Endothelial cell of umbilical vein (primary cell): ENCODE data around the gene OR4E1. TPM values are rescaled to one million over a fixed set of nuclear protein-coding genes. Genes with fewer than 3 reads are reported as not detected.

Experiments used
- BruUV-seq: library from RNA; stranded (reverse); fragments of 400-500 nt; replicated peaks from 2 replicates; lab custom pipeline; 2021; lab: Mats Ljungman, UMichigan
- CTCF ChIA-PET: fragments of 300-600, 350-600 bp; sonication (Branson Sonifier 250); formaldehyde crosslinking; loops from one replicate; lab custom pipeline; 2021; ENCODE audit warnings: antibody characterized with exemption, inconsistent platforms; lab: Charles Lee
- POLR2A ChIA-PET: fragments of 300-600, 350-600 bp; sonication (Branson Sonifier 250); formaldehyde crosslinking; loops from one replicate; lab custom pipeline; 2021; ENCODE audit warnings: antibody characterized with exemption, inconsistent platforms; lab: Charles Lee
- DNase-seq: peaks from one replicate; pipeline ENCODE4 v3.0.0-alpha.2; 2011; ENCODE audit warnings: low read depth, low spot score
- FAIRE-seq: peaks from 2 replicates; lab custom pipeline; 2011; peaks lifted over from hg19 to GRCh38; lab: Jason Lieb, UNC
- H2AFZ ChIP-seq: 2 replicates; pipeline ENCODE4 v1.6.0; 2012; ENCODE audit warnings: low read depth, low read length, control low read depth, inconsistent platforms
- H3K27ac ChIP-seq: 2 replicates; pipeline ENCODE4 v1.5.1; 2011; ENCODE audit warnings: low read depth, mild to moderate bottlenecking, control low read depth, low read length, moderate library complexity; ENCODE audit not compliant: insufficient read depth
- H3K27me3 ChIP-seq, 2 experiments: 2 replicates each; pipeline versions ENCODE4 v1.6.0 to v1.6.1; 2011; ENCODE audit warnings: low read length in 2 of 2, mixed read lengths in 1 of 2; ENCODE audit not compliant: control insufficient read depth in 2 of 2, insufficient read depth in 2 of 2
- H3K36me3 ChIP-seq, 2 experiments: 2 replicates in 1 of 2; 3 replicates in 1 of 2; pipeline ENCODE4 v1.5.1; 2011; ENCODE audit warnings: low read length in 2 of 2, mild to moderate bottlenecking in 1 of 2, moderate library complexity in 1 of 2; ENCODE audit not compliant: control insufficient read depth in 2 of 2, insufficient read depth in 2 of 2; ENCODE audit errors: extremely low read depth in 1 of 2
- H3K4me1 ChIP-seq: 3 replicates; pipeline ENCODE4 v1.5.1; 2011; ENCODE audit warnings: mild to moderate bottlenecking, low read length; ENCODE audit not compliant: control insufficient read depth, insufficient read depth; ENCODE audit errors: extremely low read depth
- H3K4me2 ChIP-seq: 2 replicates; pipeline ENCODE4 v1.6.1; 2011; ENCODE audit warnings: low read length, control low read depth, mixed read lengths; ENCODE audit not compliant: insufficient read depth
- H3K4me3 ChIP-seq, 3 experiments: fragments of 200-600 bp in 1 of 3; sonication (generic), shearing (Covaris generic) in 1 of 3; replicated peaks in 1 of 3; 2 replicates each; pipeline ENCODE4 v1.5.1; 2011 to 2016; ENCODE audit warnings: control low read depth in 3 of 3, low read length in 3 of 3, mild to moderate bottlenecking in 2 of 3, inconsistent platforms in 1 of 3, low read depth in 1 of 3, moderate library complexity in 1 of 3; ENCODE audit not compliant: insufficient read depth in 1 of 3
- H3K79me2 ChIP-seq: 2 replicates; pipeline ENCODE4 v1.6.0; 2012; ENCODE audit warnings: low read length, inconsistent platforms; ENCODE audit not compliant: control insufficient read depth, insufficient read depth
- H3K9ac ChIP-seq: replicated peaks from 2 replicates; pipeline ENCODE3; 2011; ENCODE audit warnings: low read length, control low read depth; ENCODE audit not compliant: insufficient read depth; ENCODE audit errors: extremely low read depth
- H3K9me1 ChIP-seq: replicated peaks from 3 replicates; pipeline ENCODE4 v1.6.0; 2011; ENCODE audit warnings: mild to moderate bottlenecking, low read length; ENCODE audit not compliant: control insufficient read depth, insufficient read depth; ENCODE audit errors: extremely low read depth
- H3K9me3 ChIP-seq: replicated peaks from 2 replicates; pipeline ENCODE4 v1.5.1; 2012; ENCODE audit warnings: low read length, inconsistent platforms; ENCODE audit not compliant: control insufficient read depth, insufficient read depth
- H4K20me1 ChIP-seq: replicated peaks from 2 replicates; pipeline ENCODE3; 2011; ENCODE audit warnings: mild to moderate bottlenecking, low read length; ENCODE audit not compliant: control insufficient read depth, insufficient read depth; ENCODE audit errors: extremely low read depth
- EZH2 ChIP-seq: IDR thresholded peaks from 2 replicates; pipeline ENCODE4 v1.6.1; 2012; ENCODE audit warnings: borderline replicate concordance, low read depth, mild to moderate bottlenecking, moderate library complexity, low read length, inconsistent platforms; ENCODE audit not compliant: severe bottlenecking
- FOS ChIP-seq: IDR thresholded peaks from 2 replicates; pipeline ENCODE4 v1.6.1; 2011; ENCODE audit warnings: mild to moderate bottlenecking, low read length, moderate library complexity, borderline replicate concordance; ENCODE audit not compliant: insufficient read depth
- GATA2 ChIP-seq: IDR thresholded peaks from 2 replicates; pipeline ENCODE4 v1.7.0; 2011; ENCODE audit warnings: low read depth, mild to moderate bottlenecking, moderate library complexity, mixed read lengths, low read length; ENCODE audit not compliant: insufficient read length, insufficient read depth
- JUN ChIP-seq: IDR thresholded peaks from 2 replicates; pipeline ENCODE4 v1.6.1; 2011; ENCODE audit warnings: borderline replicate concordance, low read depth; ENCODE audit not compliant: insufficient read length, insufficient read depth
- MYC ChIP-seq: IDR thresholded peaks from one replicate; pipeline ENCODE4 v1.6.1; 2011; ENCODE audit warnings: mild to moderate bottlenecking, low read depth, low read length
- POLR2A ChIP-seq: IDR thresholded peaks from 2 replicates; pipeline ENCODE4 v1.6.1; 2012; ENCODE audit warnings: low read depth, mild to moderate bottlenecking, control low read depth, low read length
- POLR2AphosphoS5 ChIP-seq: IDR thresholded peaks from 2 replicates; pipeline ENCODE4 v1.6.1; 2012; ENCODE audit warnings: low read depth, mild to moderate bottlenecking, control low read depth, low read length, moderate library complexity; ENCODE audit not compliant: insufficient read depth
- dilution Hi-C: fragments of 300-500 bp; cut with MboI; formaldehyde crosslinking; loops from one replicate; pipeline ENCODE4 v1.15.0; 2019; ENCODE audit warnings: low sequenced_read_pairs; ENCODE audit not compliant: extremely low pct_ligation_motif_present
- intact Hi-C: fragments of 100-400 bp; cut with micrococcal nuclease; formaldehyde crosslinking; loops from one replicate; pipeline ENCODE4 v1.10.0; 2022
- polyA plus RNA-seq, 4 experiments: library from polyadenylated mRNA; depleted of rRNA in 3 of 4; stranded (reverse) in 3 of 4; unstranded in 1 of 4; fragments of >200 nt; gene quantifications; 2 replicates each; pipeline versions ENCODE4 v1.2.1 to v1.2.3, GENCODE V29; 2011 to 2012; ENCODE audit warnings: missing spikeins in 1 of 4
- total RNA-seq: library from RNA; stranded (reverse); gene quantifications from 2 replicates; pipeline ENCODE4 v1.2.3, GENCODE V29; 2021
- TF ChIP-seq, protein P1 (sequence below): IDR thresholded peaks from 2 replicates; pipeline ENCODE4 v1.6.1; 2011; ENCODE audit not compliant: insufficient read depth, insufficient read length
- TF ChIP-seq, protein P2 (sequence below), 2 donors: IDR thresholded peaks; 1 replicate in 1 of 2; 2 replicates in 1 of 2; pipeline ENCODE4 v1.5.1; 2011; ENCODE audit warnings: low read length in 2 of 2, mild to moderate bottlenecking in 2 of 2, moderate library complexity in 2 of 2, control low read depth in 1 of 2, inconsistent platforms in 1 of 2, low read depth in 1 of 2; ENCODE audit not compliant: insufficient read depth in 1 of 2; ENCODE audit errors: extremely low read depth in 1 of 2

OR4E1 gene
- total and polyA plus RNA-seq, 2 donors (not counting 3 experiments of a cell fraction or from before 2014, with no cell fraction given): not detected

DNA sequence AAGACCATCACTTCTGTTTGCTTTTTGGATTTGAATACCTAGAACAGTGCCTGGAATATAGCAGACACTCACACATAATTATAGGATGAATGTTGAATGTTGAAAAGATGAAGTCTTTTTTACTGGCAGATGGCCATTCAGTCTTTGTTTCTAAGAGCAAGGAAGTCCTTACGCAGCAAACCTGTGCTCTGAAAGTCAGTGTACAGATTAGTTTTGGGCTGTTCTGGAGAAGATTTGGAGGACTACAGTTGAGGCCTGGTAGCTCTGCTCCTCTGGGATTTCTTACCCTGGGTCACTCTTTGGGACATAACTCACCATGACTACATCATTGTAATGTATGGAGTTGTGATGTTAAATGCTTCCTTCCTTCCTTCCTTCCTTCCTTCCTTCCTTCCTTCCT lies 16.6 kb downstream of the OR4E1 start:
- Histone ChIP-seq H3K79me2 (no peaks in the 10 kb centered on the region), H3K27ac (no peak overlapping the region), H3K9ac (no peak overlapping the region), H3K4me3 (no peak overlapping the region), H3K36me3 (no peaks in the 10 kb centered on the region), H3K9me3 (no peaks in the 10 kb centered on the region), H2AFZ (no peak overlapping the region), H4K20me1 (no peaks in the 10 kb centered on the region), H3K27me3 (no peaks in the 10 kb centered on the region), H3K9me1 (no peaks in the 10 kb centered on the region), H3K4me1 (peaks cover 3% of the 10 kb centered on the region), H3K4me2 (no peak overlapping the region)
- DNase-seq: no peak
- ChIA-PET POLR2A (no interaction called here), CTCF (no interaction called here)
- dilution Hi-C loops: no loop called here
- intact Hi-C loops: no loop called here
- no peak for FAIRE-seq
- TF ChIP-seq, protein P1, sequence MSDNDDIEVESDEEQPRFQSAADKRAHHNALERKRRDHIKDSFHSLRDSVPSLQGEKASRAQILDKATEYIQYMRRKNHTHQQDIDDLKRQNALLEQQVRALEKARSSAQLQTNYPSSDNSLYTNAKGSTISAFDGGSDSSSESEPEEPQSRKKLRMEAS: no peak
- TF ChIP-seq FOS (no peak), POLR2A (no peak), POLR2AphosphoS5 (no peak), EZH2 (no peak), MYC (no peak), JUN (no peak), GATA2 (no peak)
- TF ChIP-seq, protein P2, sequence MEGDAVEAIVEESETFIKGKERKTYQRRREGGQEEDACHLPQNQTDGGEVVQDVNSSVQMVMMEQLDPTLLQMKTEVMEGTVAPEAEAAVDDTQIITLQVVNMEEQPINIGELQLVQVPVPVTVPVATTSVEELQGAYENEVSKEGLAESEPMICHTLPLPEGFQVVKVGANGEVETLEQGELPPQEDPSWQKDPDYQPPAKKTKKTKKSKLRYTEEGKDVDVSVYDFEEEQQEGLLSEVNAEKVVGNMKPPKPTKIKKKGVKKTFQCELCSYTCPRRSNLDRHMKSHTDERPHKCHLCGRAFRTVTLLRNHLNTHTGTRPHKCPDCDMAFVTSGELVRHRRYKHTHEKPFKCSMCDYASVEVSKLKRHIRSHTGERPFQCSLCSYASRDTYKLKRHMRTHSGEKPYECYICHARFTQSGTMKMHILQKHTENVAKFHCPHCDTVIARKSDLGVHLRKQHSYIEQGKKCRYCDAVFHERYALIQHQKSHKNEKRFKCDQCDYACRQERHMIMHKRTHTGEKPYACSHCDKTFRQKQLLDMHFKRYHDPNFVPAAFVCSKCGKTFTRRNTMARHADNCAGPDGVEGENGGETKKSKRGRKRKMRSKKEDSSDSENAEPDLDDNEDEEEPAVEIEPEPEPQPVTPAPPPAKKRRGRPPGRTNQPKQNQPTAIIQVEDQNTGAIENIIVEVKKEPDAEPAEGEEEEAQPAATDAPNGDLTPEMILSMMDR (IDR thresholded peaks at IDR 0.05; ENCODE audit: extremely low read depth in 1 of 2, insufficient read depth in 1 of 2, low read depth in 1 of 2, low read length in 2 of 2): no peak
- BruUV-seq: no TSS peak
